MM.1S (cell line): ENCODE results near the gene CCDC190.

Experiments
- DNase-seq: peaks from one replicate; pipeline ENCODE4 v3.0.0-alpha.2; 2015
- H2AFZ ChIP-seq: fragments of 300-600 bp; sonication (generic); 2 replicates; pipeline ENCODE4 v1.6.0; 2016; ENCODE audit warnings: antibody characterized with exemption, low read length
- H3F3A ChIP-seq: fragments of 300-600 bp; sonication (generic); 2 replicates; pipeline ENCODE4 v1.6.1; 2016; ENCODE audit warnings: mild to moderate bottlenecking, antibody characterized with exemption, low read length, moderate library complexity, mixed read lengths; ENCODE audit not compliant: insufficient read depth
- H3K27ac ChIP-seq: fragments of 300-600 bp; sonication (generic); 2 replicates; pipeline ENCODE4 v1.5.1; 2016; ENCODE audit warnings: mild to moderate bottlenecking, low read length
- H3K27me3 ChIP-seq: fragments of 300-600 bp; sonication (generic); replicated peaks from 2 replicates; pipeline ENCODE4 v1.6.0; 2016; ENCODE audit warnings: low read length; ENCODE audit not compliant: insufficient read depth
- H3K36me3 ChIP-seq: fragments of 300-600 bp; sonication (generic); replicated peaks from 2 replicates; pipeline ENCODE4 v1.6.1; 2016; ENCODE audit warnings: mild to moderate bottlenecking, low read length, mixed read lengths; ENCODE audit not compliant: insufficient read depth
- H3K4me1 ChIP-seq: fragments of 300-600 bp; sonication (generic); 2 replicates; pipeline ENCODE4 v1.6.1; 2016; ENCODE audit warnings: low read length, mixed read lengths
- H3K4me2 ChIP-seq: fragments of 300-600 bp; sonication (generic); 2 replicates; pipeline ENCODE4 v1.6.0; 2016; ENCODE audit warnings: low read depth, low read length
- H3K4me3 ChIP-seq: fragments of 300-600 bp; sonication (generic); 2 replicates; pipeline ENCODE4 v1.5.1; 2016; ENCODE audit warnings: low read length, mixed read lengths
- H3K79me2 ChIP-seq: fragments of 300-600 bp; sonication (generic); 2 replicates; pipeline ENCODE4 v1.6.1; 2016; ENCODE audit warnings: mixed run types, low read length, mixed read lengths
- H3K9ac ChIP-seq: fragments of 300-600 bp; sonication (generic); 2 replicates; pipeline ENCODE4 v1.6.1; 2016; ENCODE audit warnings: low read length, mixed read lengths
- H3K9me2 ChIP-seq: fragments of 300-600 bp; sonication (generic); replicated peaks from 2 replicates; pipeline ENCODE4 v1.6.1; 2016; ENCODE audit warnings: mild to moderate bottlenecking, low read length, mixed read lengths; ENCODE audit not compliant: insufficient read depth
- H3K9me3 ChIP-seq: fragments of 300-600 bp; sonication (generic); replicated peaks from 2 replicates; pipeline ENCODE4 v1.6.1; 2016; ENCODE audit warnings: mild to moderate bottlenecking, low read length, mixed read lengths; ENCODE audit not compliant: insufficient read depth
- H4K20me1 ChIP-seq: fragments of 300-600 bp; sonication (generic); 2 replicates; pipeline ENCODE4 v1.6.1; 2016; ENCODE audit warnings: mild to moderate bottlenecking, low read length, moderate library complexity, mixed read lengths; ENCODE audit not compliant: insufficient read depth
- EZH2 ChIP-seq: fragments of 300-600 bp; sonication (generic); optimal IDR thresholded peaks from 2 replicates; pipeline ENCODE3; 2017; ENCODE audit warnings: low read depth, mild to moderate bottlenecking, antibody characterized with exemption, low read length, mixed read lengths
- EZH2phosphoT487 ChIP-seq: fragments of 300-600 bp; sonication (generic); IDR thresholded peaks from 2 replicates; pipeline ENCODE4 v1.6.1; 2018; ENCODE audit warnings: antibody characterized with exemption, low read length
- TF ChIP-seq, protein P1 (sequence below): fragments of 300-600 bp; sonication (generic); IDR thresholded peaks from 2 replicates; pipeline ENCODE4 v1.5.1; 2016; ENCODE audit warnings: antibody characterized with exemption, low read length, mixed read lengths

Gene CCDC190

GRCh38 chr1:162861101-162861500 is at the start of gene CCDC190:
TSS of gene CCDC190 (minus strand) at chr1:162861175. CDS start at chr1:162859646, 1,529 bp downstream.
- Histone ChIP-seq H3K9me2 (no peaks in the 10 kb centered on the region), H3K27ac (peak within 1 kb of the TSS; percentile 40; the same call in 1 of the 2 replicates), H3K27me3 (no peaks in the 10 kb centered on the region), H2AFZ (0 out of 2 replicates have a peak within 1 kb of the TSS, but pooled peaks have one; percentile 13), H3K9me3 (no peaks in the 10 kb centered on the region), H3K9ac (no peak within 1 kb of the TSS), H3K4me2 (peak within 1 kb of the TSS; percentile 5; the same call in 1 of the 2 replicates), H3F3A (peaks cover 10% of the 10 kb centered on the region; the same call in 1 of the 2 replicates), H3K4me3 (no peak within 1 kb of the TSS), H3K4me1 (peaks cover 24% of the 10 kb centered on the region; the same call in 1 of the 2 replicates), H3K79me2 (no peaks in the 10 kb centered on the region), H4K20me1 (no peaks in the 10 kb centered on the region), H3K36me3 (no peaks in the 10 kb centered on the region)
- DNase-seq: no peak
- no peak for TF ChIP-seq EZH2phosphoT487

- Histone ChIP-seq H3K27me3 (no peaks in the 10 kb centered on the region), H4K20me1 (no peaks in the 10 kb centered on the region), H3K9ac (no peak overlapping the region), H2AFZ (no peak overlapping the region), H3K4me2 (no peak overlapping the region), H3K36me3 (no peaks in the 10 kb centered on the region), H3F3A (no peaks in the 10 kb centered on the region), H3K79me2 (no peaks in the 10 kb centered on the region), H3K27ac (no peak overlapping the region), H3K4me1 (no peaks in the 10 kb centered on the region), H3K9me3 (no peaks in the 10 kb centered on the region), H3K4me3 (no peak overlapping the region), H3K9me2 (no peaks in the 10 kb centered on the region)
- no peak for DNase-seq
- no peak for TF ChIP-seq EZH2phosphoT487
- TF ChIP-seq, protein P1, sequence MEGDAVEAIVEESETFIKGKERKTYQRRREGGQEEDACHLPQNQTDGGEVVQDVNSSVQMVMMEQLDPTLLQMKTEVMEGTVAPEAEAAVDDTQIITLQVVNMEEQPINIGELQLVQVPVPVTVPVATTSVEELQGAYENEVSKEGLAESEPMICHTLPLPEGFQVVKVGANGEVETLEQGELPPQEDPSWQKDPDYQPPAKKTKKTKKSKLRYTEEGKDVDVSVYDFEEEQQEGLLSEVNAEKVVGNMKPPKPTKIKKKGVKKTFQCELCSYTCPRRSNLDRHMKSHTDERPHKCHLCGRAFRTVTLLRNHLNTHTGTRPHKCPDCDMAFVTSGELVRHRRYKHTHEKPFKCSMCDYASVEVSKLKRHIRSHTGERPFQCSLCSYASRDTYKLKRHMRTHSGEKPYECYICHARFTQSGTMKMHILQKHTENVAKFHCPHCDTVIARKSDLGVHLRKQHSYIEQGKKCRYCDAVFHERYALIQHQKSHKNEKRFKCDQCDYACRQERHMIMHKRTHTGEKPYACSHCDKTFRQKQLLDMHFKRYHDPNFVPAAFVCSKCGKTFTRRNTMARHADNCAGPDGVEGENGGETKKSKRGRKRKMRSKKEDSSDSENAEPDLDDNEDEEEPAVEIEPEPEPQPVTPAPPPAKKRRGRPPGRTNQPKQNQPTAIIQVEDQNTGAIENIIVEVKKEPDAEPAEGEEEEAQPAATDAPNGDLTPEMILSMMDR: no peak
- TF ChIP-seq EZH2: no peak
Measured at GRCh38 chr1:162910161-162910560, 49.2 kb upstream of the CCDC190 start.

GRCh38 chr1:162908780-162909179 is 47.8 kb upstream of the CCDC190 start:
- TF ChIP-seq EZH2phosphoT487 (no peak), EZH2 (no peak)
- TF ChIP-seq, protein P1: no peak
- no peaks in the 10 kb centered on the region for H3K36me3 ChIP-seq
- no peaks in the 10 kb centered on the region for H3K27me3 ChIP-seq
- H3K4me3 ChIP-seq: no peak overlapping the region
- DNase-seq: no peak
- no peaks in the 10 kb centered on the region for H3K9me2 ChIP-seq
- no peak overlapping the region for H3K9ac ChIP-seq
- H3K27ac ChIP-seq: no peak overlapping the region
- no peaks in the 10 kb centered on the region for H3F3A ChIP-seq
- H3K4me2 ChIP-seq: no peak overlapping the region
- H2AFZ ChIP-seq: no peak overlapping the region
- H3K4me1 ChIP-seq: no peaks in the 10 kb centered on the region
- H4K20me1 ChIP-seq: no peaks in the 10 kb centered on the region
- no peaks in the 10 kb centered on the region for H3K9me3 ChIP-seq
- H3K79me2 ChIP-seq: no peaks in the 10 kb centered on the region

- Histone ChIP-seq H3K79me2 (no peaks in the 10 kb centered on the region), H3K9me3 (no peaks in the 10 kb centered on the region), H4K20me1 (no peaks in the 10 kb centered on the region), H3K9me2 (no peaks in the 10 kb centered on the region), H3K9ac (no peak overlapping the region), H3K4me3 (no peak overlapping the region), H3K36me3 (no peaks in the 10 kb centered on the region), H3K27ac (no peak overlapping the region), H2AFZ (no peak overlapping the region), H3K4me1 (no peaks in the 10 kb centered on the region), H3F3A (no peaks in the 10 kb centered on the region), H3K27me3 (no peaks in the 10 kb centered on the region), H3K4me2 (no peak overlapping the region)
- DNase-seq: no peak
- no peak for TF ChIP-seq EZH2phosphoT487
- no peak for TF ChIP-seq EZH2
- TF ChIP-seq, protein P1: no peak
Measured at GRCh38 chr1:162908236-162908635, 47.3 kb upstream of the CCDC190 start.
